GM19351 (cell line): Measurements from ENCODE around the gene HILPDA.
A peak's percentile ranks its signal among the peaks of the same experiment; 100 is the strongest.
"Not testable (repeated sequence)": the region's sequence is repeated elsewhere in the genome, so short reads cannot be mapped to it uniquely, and the experiment has no call there.

Experiments
- ATAC-seq: cut with Tn5 transposase; IDR thresholded peaks from one replicate; pipeline ENCODE4 v1.9.1; 2021; ENCODE audit warnings: mild to moderate bottlenecking, moderate library complexity; ENCODE audit not compliant: unreplicated experiment

Gene HILPDA

GRCh38 chr7:128431221-128431620 lies 24.5 kb upstream of the HILPDA start:
- ATAC-seq = no peak

- no peak for ATAC-seq
Observed at GRCh38 chr7:128431754-128432153, 23.9 kb upstream of the HILPDA start.

- no peak for ATAC-seq
Observed at GRCh38 chr7:128434413-128435326, 21.0 kb upstream of the HILPDA start.

DNA sequence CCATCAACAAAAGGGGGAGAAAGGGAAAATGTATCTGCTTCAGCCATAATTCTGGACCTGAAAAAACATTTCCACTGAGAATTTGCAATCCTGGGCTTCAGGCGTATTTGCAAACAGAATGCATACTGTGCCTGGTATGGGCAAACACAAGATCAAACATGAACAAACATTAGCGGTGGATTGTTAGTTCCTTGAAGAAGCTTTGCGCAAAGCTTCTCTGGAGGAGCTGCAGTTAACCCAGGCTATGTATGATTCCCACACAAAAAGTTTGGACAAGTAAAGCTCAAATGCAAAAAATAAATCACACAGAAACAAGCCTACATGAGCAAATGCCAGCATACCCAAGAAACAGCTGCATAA lies 20.4 kb upstream of the HILPDA start:
- no peak for ATAC-seq

DNA sequence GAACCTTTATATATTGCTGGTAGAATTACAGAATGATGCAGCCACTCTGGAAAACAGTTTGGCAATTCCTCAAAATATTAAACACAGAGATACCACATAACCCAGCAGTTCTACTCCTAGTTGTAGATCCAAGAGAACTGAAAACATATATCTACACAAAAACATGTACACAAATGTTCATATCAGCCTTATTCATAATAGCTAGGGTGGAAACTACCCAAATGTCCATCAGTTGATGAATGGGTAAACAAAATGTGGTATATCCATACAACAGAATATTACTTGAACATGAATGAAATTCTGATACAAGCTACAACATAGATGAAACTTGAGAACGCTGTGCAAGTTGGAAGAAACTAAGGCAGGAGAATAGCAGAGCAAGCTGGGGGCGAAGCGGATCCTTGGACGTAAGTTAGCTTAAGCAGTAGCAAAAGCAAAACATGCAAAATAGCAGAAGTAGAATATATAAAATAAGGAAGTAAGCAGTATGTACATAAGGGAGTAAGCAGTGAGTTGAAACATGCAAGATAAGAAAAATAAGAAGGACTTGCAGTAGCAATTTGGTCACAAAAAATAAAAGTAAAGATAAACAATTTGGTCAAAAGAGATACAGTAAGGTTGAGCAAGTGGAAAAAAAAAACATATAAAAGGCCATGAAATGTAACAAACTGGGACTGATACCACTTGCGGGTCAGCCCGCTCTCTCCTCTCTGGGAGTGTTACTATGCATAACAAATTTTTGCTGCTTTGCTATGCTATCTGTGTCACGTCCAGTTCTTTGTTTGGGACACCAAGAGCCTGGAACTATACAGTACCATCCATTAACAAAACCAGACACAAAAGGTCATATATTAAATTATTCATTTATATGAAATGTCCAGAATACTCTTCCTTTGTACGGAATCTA lies 18.0 kb upstream of the HILPDA start:
- ATAC-seq = peak; percentile 75

DNA sequence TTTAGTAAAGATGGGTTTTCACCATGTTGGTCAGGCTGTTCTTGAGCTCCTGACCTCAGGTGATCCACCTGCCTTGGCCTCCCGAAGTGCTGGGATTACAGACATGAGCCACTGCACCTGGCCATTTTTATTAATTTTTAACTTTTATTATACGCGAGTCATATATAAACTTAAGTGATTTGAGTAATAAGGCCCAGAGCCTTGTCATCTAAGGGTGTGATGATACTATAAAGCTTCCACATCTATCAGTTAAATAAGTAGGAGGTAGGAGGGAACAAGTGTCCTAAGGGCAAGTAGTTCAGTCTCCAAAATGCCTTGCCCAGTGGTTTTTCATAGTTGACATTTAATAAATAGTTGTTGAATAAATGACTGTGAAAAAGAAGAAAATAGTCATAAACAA lies 13.3 kb upstream of the HILPDA start:
- no peak for ATAC-seq

DNA sequence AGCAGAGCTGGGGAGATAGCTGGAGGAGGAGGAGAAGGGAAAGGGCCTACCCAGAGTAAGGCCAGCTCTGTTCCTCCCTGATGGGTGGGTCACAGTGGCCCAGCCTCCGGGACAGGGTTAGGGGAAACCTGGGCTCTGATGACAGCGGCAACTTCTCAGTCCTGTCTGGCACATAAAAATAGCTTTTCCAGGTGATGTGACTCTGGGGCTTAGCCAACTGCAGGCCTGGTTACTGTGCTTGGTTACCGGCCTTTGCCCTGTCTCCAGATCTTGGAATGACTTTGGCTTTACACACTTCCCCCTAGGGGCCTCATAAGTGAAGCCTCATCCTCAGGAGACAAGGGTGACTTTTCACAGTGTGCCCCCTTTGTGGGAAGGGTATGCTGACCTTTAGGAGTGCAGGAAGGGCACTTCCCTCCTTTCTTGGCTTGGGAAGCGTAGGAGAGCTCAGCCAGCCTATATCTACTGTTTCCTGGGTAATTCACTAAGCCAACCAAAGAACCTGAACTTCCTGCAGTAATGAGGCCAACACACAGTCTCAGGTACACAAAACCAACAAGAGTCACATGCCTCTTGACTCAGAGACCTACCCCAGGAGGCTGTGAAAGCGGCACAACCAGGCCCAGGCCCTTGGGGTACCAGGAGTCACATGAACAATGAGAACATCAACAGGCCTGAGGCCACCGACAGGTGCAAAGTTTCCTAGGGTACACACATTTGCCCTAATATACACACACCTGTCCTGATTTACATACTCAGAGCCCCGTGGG lies 11.7 kb upstream of the HILPDA start:
- no peak for ATAC-seq

DNA sequence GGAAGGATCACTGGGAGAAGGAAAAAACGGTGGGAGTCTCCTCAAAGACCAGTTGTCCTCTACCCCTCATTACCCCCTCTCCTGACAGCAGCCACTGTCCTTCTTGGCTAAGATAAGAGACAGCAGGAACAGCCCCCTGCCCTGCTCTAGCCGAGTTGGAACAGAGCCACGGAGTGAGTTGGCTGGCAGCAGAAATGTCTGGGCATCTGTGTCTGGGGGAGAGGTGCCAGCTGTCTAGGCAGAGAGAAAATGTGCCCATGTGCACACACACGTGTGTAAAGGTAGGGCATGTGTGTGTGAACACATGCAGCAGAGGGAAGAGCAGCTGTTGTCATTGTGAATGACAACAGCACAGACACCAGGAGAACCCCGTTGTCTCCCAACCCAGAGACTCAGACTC lies 9.4 kb upstream of the HILPDA start:
- ATAC-seq = no peak

GRCh38 chr7:128447941-128448564 lies 7.6 kb upstream of the HILPDA start:
- ATAC-seq = no peak

DNA sequence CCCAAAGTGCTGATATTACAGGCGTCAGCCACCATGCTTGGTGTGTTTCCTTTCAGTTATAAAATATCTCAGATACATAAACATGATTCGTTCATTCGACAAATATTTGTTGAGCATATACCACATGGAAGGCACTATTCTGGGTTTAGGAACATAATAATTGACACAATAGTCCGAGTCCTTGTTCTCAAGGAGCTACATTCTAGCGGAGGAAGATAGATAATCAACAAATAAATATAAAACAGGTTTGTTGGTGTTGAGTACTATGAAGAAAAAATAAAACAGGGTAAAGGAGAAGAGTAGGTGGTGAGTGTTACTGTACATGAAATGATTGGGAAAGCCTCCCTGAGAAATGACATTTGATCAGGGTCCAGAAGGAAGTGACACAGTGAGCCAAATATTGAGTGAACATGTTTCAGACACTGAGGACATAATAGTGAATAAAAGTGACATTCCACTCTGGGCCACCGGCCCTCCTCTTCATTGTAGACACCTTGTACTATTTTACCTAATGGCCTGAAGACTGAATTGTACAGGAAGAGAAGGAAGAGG lies 6.9 kb upstream of the HILPDA start:
- ATAC-seq = no peak

- ATAC-seq = no peak
Observed at GRCh38 chr7:128450409-128450808, 5.3 kb upstream of the HILPDA start.

- no peak for ATAC-seq
Observed at GRCh38 chr7:128450913-128451312, 4.8 kb upstream of the HILPDA start.

GRCh38 chr7:128452552-128452951 lies 3.1 kb upstream of the HILPDA start:
- no peak for ATAC-seq

DNA sequence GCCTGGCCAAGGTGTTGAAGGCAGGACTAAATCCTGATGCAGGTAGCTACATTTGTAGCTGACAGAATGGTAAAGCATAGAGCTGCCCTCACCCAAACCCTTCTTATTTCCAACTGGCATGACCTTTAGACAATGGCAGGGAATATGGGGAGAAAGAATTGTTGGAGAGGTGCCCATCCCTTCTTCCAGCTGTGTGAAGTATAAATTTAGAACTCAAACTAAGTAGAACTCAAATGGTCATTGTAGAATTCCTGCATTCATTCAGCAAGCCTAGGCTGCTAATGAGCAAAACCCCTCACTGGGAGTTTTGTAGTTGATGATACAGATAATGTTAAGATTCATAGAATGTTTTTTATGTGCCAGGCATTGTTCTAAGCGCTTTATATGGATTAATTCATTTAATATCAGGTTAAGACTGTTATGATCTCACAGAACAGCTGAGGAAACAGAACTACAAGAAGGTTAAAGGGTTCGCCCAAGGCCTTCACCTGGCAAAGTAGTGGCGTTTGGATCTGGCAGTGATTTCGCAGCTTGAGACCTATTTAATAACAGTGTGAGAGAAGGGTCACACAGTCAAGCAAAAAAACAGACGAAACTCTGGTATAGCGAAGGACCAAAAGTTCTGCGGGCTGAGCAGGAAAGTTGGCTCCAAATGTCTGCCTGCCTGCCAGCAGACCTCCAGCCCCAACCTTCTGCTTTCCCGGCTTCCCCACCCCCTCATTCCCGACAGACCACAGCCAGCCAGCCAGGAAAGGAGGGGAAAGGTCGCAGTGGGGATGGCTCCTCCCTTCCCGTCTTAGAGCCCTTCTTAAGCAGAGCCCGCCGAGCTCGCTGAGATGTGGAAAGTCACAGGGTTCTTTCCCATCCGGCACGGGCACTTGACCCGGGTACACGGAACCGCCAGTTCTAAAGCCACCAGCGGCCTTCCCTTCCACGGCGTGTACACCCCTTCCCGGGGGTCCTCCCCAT lies 1.6 kb upstream of the HILPDA start:
- ATAC-seq = no peak

DNA sequence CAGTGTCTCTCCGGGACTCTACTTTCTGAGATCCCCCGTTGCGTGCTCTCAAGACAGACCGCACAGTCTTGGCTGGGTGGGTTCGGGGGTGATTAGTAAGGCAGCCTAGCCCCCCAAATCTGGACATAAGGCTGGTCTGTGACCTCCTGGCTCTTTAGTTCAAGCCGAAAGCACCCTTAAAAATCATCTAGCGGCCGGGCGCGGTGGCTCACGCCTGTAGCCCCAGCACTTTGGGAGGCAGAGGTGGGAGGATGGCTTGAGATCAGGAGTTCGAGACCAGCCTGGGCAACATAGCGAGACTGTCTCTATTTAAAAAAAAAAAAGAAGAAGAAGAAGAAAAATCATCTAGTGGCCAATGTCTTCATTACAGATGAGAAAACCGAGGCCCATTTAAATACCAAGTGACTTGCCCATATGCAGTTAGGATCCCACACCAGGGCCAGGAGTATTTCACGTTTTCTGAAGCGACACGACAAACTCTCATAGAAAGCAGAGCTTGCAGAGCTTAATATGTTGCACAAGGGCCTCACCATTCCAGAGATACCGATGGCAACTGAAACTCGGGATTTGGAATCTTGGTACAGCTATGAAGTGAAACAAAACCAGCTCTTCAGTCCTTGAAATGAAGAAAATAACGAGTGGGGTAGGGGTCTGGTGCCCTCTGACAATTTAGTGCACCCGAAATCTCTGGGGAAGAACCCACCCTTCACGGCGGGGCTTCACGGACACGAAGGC lies 703 bp upstream of the HILPDA start:
- ATAC-seq = no peak

- peak; percentile 7 for ATAC-seq
Observed at GRCh38 chr7:128456255-128456725, 612 bp downstream of the HILPDA start.

DNA sequence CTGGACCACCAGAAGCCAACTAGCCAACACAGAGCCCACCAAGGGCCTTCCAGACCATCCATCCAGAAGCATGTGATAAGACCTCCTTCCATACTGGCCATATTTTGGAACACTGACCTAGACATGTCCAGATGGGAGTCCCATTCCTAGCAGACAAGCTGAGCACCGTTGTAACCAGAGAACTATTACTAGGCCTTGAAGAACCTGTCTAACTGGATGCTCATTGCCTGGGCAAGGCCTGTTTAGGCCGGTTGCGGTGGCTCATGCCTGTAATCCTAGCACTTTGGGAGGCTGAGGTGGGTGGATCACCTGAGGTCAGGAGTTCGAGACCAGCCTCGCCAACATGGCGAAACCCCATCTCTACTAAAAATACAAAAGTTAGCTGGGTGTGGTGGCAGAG lies 1.7 kb downstream of the HILPDA start:
- not testable (repeated sequence) for ATAC-seq

DNA sequence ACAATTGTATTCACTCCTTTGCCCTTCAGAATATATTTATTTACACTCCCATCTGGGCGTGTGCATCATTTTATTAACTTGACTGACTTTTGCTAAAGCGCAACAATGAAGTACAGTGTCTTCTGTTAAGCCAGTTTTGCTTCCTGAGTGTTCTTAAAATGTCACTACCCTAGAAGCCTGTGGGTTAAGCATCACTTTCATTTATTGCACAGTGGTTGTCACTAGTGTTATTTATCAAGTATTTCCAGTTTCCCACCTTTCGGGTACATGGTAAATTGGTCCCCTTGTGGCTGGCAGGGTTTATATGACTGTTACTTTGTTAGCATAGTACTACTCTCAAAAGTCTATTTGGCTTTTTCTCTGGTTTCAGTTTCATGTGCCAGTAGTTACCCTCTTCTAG lies 3.3 kb downstream of the HILPDA start:
- peak; percentile 29 for ATAC-seq
